Muscle of back (tissue), 11 donors: ENCODE data around the gene KCMF1. TPM values are rescaled to one million over a fixed set of nuclear protein-coding genes. Genes with fewer than 3 reads are reported as not detected.
A peak's percentile ranks its signal among the peaks of the same experiment; 100 is the strongest.

ENCODE experiments used
- DNase-seq, 3 donors: peaks; one replicate each; pipeline versions ENCODE4 v3.0.0 to v3.0.0-alpha.2; 2013
- polyA plus RNA-seq, 10 donors: library from polyadenylated mRNA; unstranded; fragments of 120-200 nt; gene quantifications; one replicate each; pipeline ENCODE4 v1.2.1, GENCODE V29; 2013; ENCODE audit not compliant: insufficient read length in 10 of 10

Gene KCMF1
- polyA plus RNA-seq, 10 donors, result 36.0 to 56.3 (median 46.3) TPM

DNA sequence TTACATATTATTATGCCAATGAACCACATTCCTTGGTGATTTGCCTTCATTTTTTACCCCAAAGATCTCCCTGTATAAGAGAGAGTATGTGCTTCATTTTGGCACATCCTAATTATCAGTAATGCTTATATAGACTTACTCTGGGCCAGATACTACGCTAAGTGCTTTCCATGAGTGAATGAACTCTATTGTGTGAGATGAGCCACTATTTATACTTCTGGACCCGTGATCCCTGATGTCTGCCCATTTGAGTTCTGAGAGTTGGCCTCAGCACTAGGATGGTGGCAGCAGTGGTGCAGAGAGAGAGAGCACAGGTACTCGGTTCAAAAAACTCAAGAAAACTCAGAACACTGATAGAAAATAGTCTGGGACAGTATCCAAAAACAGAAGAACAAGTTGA is 17.4 kb upstream of the KCMF1 start:
- no peak for DNase-seq

- DNase-seq, result no peak
Measured at GRCh38 chr2:84954329-84954728, 16.6 kb upstream of the KCMF1 start.

- DNase-seq, result no peak
Measured at GRCh38 chr2:84956334-84957297, 14.3 kb upstream of the KCMF1 start.

DNA sequence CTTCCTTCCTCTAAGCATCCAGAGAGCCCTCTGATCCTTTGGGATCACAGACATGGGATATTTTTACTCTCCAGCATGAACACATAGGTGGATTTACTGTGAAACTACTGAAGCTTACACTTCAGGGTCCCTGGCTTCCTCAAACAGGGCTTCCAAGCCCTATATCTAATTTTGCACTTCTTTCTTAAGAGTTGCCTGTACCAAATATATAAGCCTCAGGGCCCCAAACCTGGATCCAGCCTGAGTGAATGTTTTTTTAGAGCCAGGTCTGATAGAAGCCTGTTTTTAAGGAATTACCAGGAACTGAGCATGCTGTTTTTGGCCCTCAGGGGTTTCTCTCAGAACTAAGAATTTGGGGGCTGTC is 13.2 kb upstream of the KCMF1 start:
- no peak for DNase-seq

- DNase-seq, result peak; percentile 41 to 85 (median 61)
Measured at GRCh38 chr2:84958135-84959059, 12.6 kb upstream of the KCMF1 start.

DNA sequence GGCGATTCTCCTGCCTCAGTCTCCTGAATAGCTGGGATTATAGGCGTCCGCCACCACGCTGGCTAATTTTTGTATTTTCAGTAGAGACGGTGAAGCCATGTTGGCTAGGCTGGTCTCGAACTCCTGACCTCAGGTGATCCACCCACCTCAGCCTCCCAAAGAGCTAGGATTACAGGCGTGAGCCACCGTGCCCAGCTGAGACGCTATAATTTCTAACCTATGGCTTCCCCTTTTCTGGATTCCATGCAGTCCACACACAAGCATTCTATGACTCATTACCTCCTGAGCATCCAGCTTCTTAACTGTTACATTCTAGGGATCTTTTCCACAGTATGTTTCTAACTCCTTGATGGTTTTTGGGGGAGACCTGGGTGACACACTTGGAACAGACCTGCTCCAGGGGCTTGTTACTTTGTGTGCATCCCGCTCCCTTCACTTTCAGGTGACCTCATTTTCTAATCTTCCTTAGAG is 11.8 kb upstream of the KCMF1 start:
- peak in 1 of 3 donors; percentile 15 for DNase-seq

DNA sequence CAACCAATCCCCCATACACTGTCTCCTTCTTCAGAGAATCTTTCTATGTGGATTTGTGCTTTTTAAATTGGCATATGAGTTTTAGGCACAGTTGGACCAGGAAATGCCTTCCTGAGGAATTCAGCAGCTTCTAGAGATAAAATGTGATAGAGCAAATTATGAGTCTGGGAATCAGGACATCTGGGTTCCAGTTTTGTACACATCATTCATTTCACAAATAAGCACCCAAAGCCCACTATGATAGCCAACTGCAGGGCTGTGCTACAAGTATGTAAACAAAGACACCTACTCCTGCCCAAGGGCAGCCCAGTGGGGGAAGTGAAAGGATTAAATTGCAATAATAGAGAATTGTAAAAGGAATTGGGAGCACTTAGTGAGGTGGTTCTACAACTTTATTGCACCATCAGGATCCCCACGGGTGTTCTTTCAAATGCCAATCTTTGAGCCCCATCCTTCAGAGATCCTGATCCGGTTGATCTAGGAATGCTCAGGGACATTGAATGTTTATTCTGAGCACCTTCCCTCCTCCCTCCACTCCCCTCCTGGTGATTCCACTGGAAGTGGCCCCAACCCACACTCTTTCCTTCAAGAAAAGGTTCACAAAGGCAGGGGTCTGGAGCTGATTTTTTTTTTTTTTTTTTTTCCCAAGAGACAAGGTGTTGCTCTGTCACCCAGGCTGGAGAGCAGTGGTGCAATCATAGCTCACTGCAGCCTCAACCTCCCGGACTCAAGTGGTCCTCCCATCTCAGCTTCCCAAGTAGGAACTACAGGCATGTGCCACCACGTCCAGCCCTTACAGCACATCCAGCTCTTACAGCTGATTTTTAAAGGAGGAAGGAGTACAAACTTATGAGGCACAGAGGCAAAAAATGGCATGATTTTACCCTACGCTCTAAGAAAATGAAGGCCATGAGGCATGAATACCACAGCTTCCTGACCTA is 11.1 kb upstream of the KCMF1 start:
- no peak for DNase-seq

DNA sequence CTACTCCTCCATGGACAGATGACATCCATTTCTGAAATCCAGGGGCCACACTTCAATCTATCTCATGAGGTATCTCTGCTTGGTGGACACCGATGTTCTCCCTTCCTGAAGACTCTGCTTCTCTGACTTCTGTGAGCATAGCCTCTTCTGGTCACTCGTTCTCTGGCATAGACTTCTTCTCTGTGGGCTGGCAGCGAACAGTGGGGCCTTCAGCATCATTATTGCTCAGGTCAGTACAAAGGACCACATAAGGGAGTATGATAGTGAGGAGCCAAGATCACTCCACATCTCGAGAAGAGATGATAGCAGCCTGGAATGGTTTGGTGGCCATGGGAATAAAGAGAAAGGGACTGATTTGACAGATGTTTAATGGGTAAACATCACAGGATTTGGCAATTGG is 8.0 kb upstream of the KCMF1 start:
- no peak for DNase-seq

GRCh38 chr2:84963323-84963691 is 7.7 kb upstream of the KCMF1 start:
- no peak for DNase-seq

DNA sequence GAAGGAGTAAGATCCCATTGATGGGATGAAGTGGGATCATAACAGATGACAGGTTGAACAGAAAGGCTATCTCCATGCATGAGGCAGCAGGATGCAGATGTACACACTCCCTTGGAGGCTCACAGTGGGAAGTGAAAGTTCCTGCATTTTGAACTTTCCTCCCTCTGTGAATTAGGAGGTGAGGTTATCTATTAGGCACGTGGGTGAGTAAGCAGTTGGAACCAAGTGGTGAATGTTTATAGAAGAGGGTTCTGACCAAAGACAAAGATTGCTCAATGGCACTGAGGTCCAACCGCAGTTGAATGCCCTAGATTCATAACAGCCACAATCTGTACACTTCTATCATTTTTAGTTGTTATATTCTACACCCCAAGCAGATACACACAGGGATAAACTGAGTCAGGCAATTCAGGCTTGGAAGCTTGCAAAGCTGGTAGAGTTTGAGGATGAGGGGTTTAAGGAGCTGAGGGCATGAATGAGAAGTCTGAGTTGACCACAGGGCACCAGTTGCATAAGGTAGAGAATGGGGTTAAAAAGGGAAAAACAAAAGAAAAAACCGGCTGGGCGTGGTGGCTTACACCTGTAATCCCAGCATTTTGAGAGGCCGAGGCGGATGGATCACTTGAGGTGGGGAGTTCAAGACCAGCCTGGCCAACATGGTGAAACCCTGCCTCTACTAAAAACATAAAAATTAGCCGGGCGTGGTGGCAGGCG is 7.1 kb upstream of the KCMF1 start:
- peak in 1 of 3 donors; percentile 14 for DNase-seq

GRCh38 chr2:84964406-84965191 is 6.4 kb upstream of the KCMF1 start:
- no peak for DNase-seq

GRCh38 chr2:84965192-84965516 is 5.8 kb upstream of the KCMF1 start:
- no peak for DNase-seq

- no peak for DNase-seq
Measured at GRCh38 chr2:84965827-84966226, 5.1 kb upstream of the KCMF1 start.

GRCh38 chr2:84966731-84967130 is 4.2 kb upstream of the KCMF1 start:
- DNase-seq, result no peak

- peak in 2 of 3 donors; percentile 13 to 51 for DNase-seq
Measured at GRCh38 chr2:84969511-84970209, 1.3 kb upstream of the KCMF1 start.

- DNase-seq, result peak; percentile 38 to 88 (median 59)
Measured at GRCh38 chr2:84970210-84970867, 622 bp upstream of the KCMF1 start.

GRCh38 chr2:84971510-84972206 is 697 bp downstream of the KCMF1 start:
- peak; percentile 35 to 83 (median 58) for DNase-seq

DNA sequence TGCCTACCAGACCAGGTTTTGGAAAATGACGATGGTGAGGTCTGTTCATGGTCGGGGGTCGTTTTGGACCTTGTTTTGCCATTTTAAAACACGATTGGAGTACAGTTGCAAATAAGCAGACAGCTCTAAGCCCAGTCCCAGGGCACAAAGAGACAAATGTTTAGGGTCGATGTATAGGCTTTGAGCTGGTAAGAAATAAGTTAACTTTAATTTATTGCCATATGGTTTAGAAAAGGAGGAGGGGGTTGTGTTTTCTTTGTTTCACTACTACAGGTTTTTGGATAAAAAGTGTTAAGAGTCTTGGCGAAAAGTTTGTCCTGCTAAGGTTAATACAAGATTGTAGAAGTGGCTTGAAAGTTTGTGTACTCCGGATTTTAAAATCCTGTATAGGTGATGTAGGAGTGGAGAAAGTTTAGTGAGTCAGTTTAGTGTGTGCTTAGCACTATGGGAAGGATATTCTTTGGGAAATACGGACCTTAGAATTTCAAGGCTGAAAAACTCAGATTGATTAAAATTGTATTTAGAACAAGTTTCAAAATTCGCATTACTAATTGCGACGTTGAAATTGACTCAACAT is 1.3 kb downstream of the KCMF1 start:
- no peak for DNase-seq
